Osteoblast (primary cell): ENCODE data around the gene PRR33. TPM values are rescaled to one million over a fixed set of nuclear protein-coding genes. Genes with fewer than 3 reads are reported as not detected.
A peak's percentile ranks its signal among the peaks of the same experiment; 100 is the strongest.

ENCODE experiments used
- DNase-seq: peaks from one replicate; pipeline ENCODE4 v3.0.0; 2011; ENCODE audit warnings: low spot score, mixed read lengths; ENCODE audit not compliant: insufficient read length; ENCODE audit errors: missing footprints
- H2AFZ ChIP-seq: 2 replicates; pipeline ENCODE4 v1.6.0; 2011; ENCODE audit warnings: mild to moderate bottlenecking, low read length
- H3K27ac ChIP-seq: 2 replicates; pipeline ENCODE4 v1.5.1; 2011; ENCODE audit warnings: mild to moderate bottlenecking, low read depth, low read length, moderate library complexity
- H3K27me3 ChIP-seq: 2 replicates; pipeline ENCODE4 v1.6.0; 2012; ENCODE audit warnings: mild to moderate bottlenecking, control low read depth, inconsistent platforms, low read length, moderate library complexity; ENCODE audit not compliant: insufficient read depth
- H3K36me3 ChIP-seq: 2 replicates; pipeline ENCODE4 v1.5.1; 2011; ENCODE audit warnings: mild to moderate bottlenecking, low read length, control low read depth, moderate library complexity; ENCODE audit not compliant: insufficient read depth
- H3K4me1 ChIP-seq: 2 replicates; pipeline ENCODE4 v1.5.1; 2011; ENCODE audit warnings: mild to moderate bottlenecking, low read length, control low read depth, moderate library complexity; ENCODE audit not compliant: insufficient read depth
- H3K4me2 ChIP-seq: 2 replicates; pipeline ENCODE4 v1.6.0; 2011; ENCODE audit warnings: mild to moderate bottlenecking, low read length; ENCODE audit not compliant: insufficient read depth
- H3K4me3 ChIP-seq: fragments of 200-600 bp; sonication (generic); 3 replicates; pipeline ENCODE4 v1.5.1; 2012; ENCODE audit warnings: mild to moderate bottlenecking, low read length, inconsistent platforms; ENCODE audit not compliant: insufficient read depth
- H3K79me2 ChIP-seq: 2 replicates; pipeline ENCODE4 v1.6.0; 2012; ENCODE audit warnings: mild to moderate bottlenecking, low read length, control low read depth, inconsistent platforms; ENCODE audit not compliant: insufficient read depth
- H3K9me3 ChIP-seq: 2 replicates; pipeline ENCODE4 v1.5.1; 2011; ENCODE audit warnings: low read depth, low read length, control low read depth
- H4K20me1 ChIP-seq: 2 replicates; pipeline ENCODE4 v1.6.0; 2012; ENCODE audit warnings: mild to moderate bottlenecking, low read length, control low read depth; ENCODE audit not compliant: insufficient read depth
- total RNA-seq: library from RNA; depleted of rRNA; stranded (reverse); fragments of >200 nt; gene quantifications from 2 replicates; pipeline ENCODE4 v1.2.3, GENCODE V29; 2012
- TF ChIP-seq, protein P1 (sequence below): IDR thresholded peaks from 2 replicates; pipeline ENCODE4 v1.5.1; 2011; ENCODE audit warnings: mild to moderate bottlenecking, low read depth, low read length, moderate library complexity; ENCODE audit errors: extremely low read depth

The PRR33 gene
- total RNA-seq, 1 donor = not detected

DNA sequence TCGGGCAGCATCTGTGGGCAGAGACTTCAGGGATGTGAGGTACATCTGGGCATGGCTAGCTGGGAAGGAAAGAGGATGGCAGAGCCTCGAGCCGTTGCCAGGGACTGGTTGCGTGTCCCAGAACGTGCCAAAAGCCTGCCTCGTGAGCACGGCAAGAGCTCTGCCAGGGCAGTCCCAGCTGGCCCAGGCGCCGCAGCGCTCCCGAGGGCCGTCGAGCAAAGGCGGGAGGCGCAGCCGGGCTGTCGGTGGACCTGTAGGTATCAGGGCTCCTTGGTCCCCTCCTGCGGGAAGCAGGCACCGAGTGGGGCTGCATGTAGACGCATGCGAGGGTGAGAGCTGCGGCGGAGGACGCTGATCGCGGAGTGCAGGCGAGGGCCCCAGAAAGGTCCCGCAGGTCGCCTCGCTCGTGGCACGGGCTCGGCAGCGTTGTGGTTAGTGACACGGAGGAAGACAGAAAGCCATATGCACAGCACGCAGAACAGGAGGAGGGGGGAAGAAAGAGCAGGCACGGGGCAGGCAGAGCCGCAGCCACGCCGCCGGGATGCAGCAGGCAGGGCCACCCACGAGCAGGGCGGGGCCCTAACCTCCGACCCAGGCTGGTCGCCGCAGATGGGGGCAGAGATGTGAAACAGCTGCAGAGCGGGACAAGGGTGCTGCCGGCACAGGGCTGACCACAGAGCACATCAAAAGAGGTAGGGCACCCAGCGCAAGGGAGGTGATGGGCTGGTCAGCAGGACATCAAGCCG is 20.8 kb downstream of the PRR33 start:
- no peaks in the 10 kb centered on the region for H3K9me3 ChIP-seq
- H2AFZ ChIP-seq = peak overlapping the region; percentile 10
- peaks cover 25% of the 10 kb centered on the region for H3K4me1 ChIP-seq
- H3K4me2 ChIP-seq = peak overlapping the region; percentile 67
- no peak for DNase-seq
- H3K27ac ChIP-seq = no peak overlapping the region
- H4K20me1 ChIP-seq = no peaks in the 10 kb centered on the region
- no peaks in the 10 kb centered on the region for H3K36me3 ChIP-seq
- H3K27me3 ChIP-seq = peaks cover 36% of the 10 kb centered on the region
- no peaks in the 10 kb centered on the region for H3K79me2 ChIP-seq
- H3K4me3 ChIP-seq = peak overlapping the region; percentile 63
- TF ChIP-seq, protein P1, sequence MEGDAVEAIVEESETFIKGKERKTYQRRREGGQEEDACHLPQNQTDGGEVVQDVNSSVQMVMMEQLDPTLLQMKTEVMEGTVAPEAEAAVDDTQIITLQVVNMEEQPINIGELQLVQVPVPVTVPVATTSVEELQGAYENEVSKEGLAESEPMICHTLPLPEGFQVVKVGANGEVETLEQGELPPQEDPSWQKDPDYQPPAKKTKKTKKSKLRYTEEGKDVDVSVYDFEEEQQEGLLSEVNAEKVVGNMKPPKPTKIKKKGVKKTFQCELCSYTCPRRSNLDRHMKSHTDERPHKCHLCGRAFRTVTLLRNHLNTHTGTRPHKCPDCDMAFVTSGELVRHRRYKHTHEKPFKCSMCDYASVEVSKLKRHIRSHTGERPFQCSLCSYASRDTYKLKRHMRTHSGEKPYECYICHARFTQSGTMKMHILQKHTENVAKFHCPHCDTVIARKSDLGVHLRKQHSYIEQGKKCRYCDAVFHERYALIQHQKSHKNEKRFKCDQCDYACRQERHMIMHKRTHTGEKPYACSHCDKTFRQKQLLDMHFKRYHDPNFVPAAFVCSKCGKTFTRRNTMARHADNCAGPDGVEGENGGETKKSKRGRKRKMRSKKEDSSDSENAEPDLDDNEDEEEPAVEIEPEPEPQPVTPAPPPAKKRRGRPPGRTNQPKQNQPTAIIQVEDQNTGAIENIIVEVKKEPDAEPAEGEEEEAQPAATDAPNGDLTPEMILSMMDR = no peak

DNA sequence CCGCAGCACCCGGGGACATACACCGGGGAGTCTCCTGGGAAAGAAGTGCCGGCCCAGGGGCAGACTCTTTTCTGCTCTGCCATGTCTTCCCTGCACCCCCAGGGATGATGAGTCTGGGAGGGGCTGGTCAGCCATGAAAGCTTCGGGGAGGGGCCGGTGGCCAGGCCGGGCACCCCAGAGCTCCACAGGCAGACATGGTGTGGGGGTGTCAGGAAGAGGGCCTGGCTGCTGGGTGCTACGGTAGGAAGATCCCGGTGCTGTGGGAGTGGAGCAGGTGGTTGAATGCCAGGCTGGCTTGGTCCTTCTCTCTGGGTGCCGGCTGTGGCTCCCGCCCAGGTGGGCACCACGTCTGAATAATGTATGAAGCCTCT is 21.4 kb downstream of the PRR33 start:
- Histone ChIP-seq H3K4me2 (peak overlapping the region; percentile 67), H2AFZ (no peak overlapping the region), H3K4me3 (peak overlapping the region; percentile 63), H3K9me3 (no peaks in the 10 kb centered on the region), H3K27me3 (peaks cover 36% of the 10 kb centered on the region), H3K4me1 (peaks cover 28% of the 10 kb centered on the region), H3K79me2 (no peaks in the 10 kb centered on the region), H3K36me3 (no peaks in the 10 kb centered on the region), H3K27ac (no peak overlapping the region), H4K20me1 (no peaks in the 10 kb centered on the region)
- DNase-seq = no peak
- TF ChIP-seq, protein P1 = no peak

DNA sequence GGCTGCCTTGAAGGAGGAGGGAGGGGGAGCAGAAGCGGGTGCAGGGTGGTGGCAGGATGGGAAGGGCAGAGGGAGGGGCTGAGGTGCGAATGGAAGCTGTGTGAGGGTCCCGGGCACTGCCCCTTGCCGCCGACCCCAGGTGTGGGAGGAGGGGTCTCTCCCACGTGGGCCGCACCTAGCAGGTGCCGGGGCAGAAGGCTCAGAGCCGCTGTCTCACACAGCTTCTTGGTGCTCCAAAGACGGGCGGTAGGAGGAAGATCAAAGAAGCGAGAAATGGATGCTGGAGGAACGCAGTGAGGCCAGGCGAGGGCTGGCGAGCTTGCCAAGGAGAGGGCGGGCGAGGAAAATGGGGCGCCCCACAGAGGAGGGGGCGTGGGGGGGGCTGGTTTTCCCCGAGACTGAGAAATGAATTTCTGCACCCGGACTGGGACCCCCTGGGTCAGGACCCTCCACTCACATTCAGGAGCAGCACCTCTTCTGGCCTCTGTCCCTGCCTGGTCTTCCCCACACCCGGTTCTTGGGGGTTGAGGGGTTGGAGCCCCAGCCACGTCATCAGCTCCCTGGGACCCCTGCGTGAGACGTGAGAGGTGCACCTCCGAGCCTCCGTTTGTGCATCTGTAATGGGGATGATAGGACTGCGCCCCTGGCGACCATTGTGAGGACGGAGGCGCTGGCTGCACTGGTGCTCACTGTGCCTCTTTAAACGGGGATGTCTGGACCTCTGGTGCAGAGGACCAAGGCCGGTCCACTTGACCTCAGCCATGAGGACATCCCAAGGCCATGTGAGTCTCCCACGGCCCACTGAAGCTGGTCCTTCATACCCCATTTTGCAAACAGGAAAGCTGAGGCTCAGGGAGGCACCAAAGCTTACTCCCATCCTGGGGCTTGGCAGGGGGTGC is 22.0 kb downstream of the PRR33 start:
- Histone ChIP-seq H3K4me2 (peak overlapping the region; percentile 67), H3K27me3 (peaks cover 36% of the 10 kb centered on the region), H3K9me3 (no peaks in the 10 kb centered on the region), H2AFZ (no peak overlapping the region), H3K27ac (no peak overlapping the region), H3K79me2 (no peaks in the 10 kb centered on the region), H3K36me3 (no peaks in the 10 kb centered on the region), H3K4me3 (peak overlapping the region; percentile 63), H4K20me1 (no peaks in the 10 kb centered on the region), H3K4me1 (peaks cover 34% of the 10 kb centered on the region)
- peak; percentile 93 for DNase-seq
- TF ChIP-seq, protein P1 = peak; percentile 54
